H1 (cell line): ENCODE data around the gene TNIK. TPM values are rescaled to one million over a fixed set of nuclear protein-coding genes. Genes with fewer than 3 reads are reported as not detected.

Experiments
- HDAC6 ChIP-seq: IDR thresholded peaks from one replicate; pipeline ENCODE4 v1.7.1; 2012; ENCODE audit warnings: low read depth, mild to moderate bottlenecking, inconsistent platforms, low read length, moderate library complexity
- polyA plus RNA-seq, 7 experiments: library from polyadenylated mRNA; depleted of rRNA in 3 of 7; stranded (reverse) in 5 of 7; unstranded in 2 of 7; fragments of >200 nt in 5 of 7; fragments of 200-250 nt in 2 of 7; gene quantifications; 1 replicate in 5 of 7; 2 replicates in 1 of 7; 4 replicates in 1 of 7; pipeline versions ENCODE4 v1.2.1 to v1.2.3, GENCODE V29; 2011 to 2013; ENCODE audit warnings: missing spikeins in 2 of 7, mixed read lengths in 2 of 7
- total RNA-seq: library from RNA; stranded (reverse); fragmentation: NEBNext Ultra II Directional; extraction: Animal tissue kit (Norgen Biotek cat#: 25700); gene quantifications from 2 replicates; pipeline ENCODE4 v1.2.1, GENCODE V29; 2021

The TNIK gene
- total and polyA plus RNA-seq, 2 of the 8 experiments (the other 6 are each of a cell fraction or from before 2014, with no cell fraction given), result 7.4 to 42.0 TPM

DNA sequence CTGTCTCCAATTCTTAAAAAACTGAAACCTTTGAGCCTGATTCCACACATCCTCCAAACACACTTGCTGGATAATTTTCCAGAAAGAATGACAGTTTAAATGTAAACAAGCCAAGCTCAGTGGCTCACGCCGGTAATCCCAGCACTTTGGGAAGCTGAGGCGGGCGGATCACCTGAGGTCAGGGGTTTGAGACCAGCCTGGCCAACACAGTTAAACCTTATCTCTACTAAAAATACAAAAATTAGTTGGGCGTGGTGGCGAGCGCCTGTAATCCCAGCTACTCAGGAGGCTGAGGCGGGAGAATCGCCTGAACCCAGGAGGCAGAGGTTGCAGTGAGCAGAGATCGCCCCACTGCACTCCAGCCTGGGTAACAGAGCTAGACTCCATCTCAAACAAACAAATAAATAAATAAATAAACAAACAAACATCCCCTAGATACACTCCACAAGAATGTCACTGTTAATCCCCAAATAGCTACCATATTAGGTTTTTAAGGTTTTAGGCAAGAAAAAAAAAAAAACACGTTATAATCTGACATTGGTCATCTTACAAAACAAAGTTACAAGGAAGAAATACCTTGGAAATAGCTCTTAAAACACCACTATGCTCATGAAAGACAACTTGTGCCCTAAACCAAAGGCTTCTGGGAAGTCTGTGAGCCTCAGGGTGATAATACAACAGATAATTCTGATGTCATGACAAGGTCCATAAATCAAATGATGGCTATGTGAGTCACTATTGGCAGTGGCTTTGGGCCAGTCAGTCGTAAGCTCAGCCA lies 13.2 kb downstream of the TNIK start (continued):
- no peak for TF ChIP-seq HDAC6
